Activated CD8-positive, alpha-beta T cell treated with anti-CD3 and anti-CD28 coated beads for 36 hours (primary cell): ENCODE measurements around the gene SRC. TPM values are rescaled to one million over a fixed set of nuclear protein-coding genes. Genes with fewer than 3 reads are reported as not detected.
A peak's percentile ranks its signal among the peaks of the same experiment; 100 is the strongest.

Source experiments
- ATAC-seq: fragments of 200-7000 bp; cut with Tn5 transposase; one replicate; pipeline ENCODE4 v1.10.0; 2021; ENCODE audit warnings: mild to moderate bottlenecking, moderate library complexity
- CTCF ChIA-PET: fragments of 350-600 bp; sonication (Branson Sonifier 250); formaldehyde crosslinking; loops from one replicate; lab custom pipeline; 2021; ENCODE audit warnings: antibody characterized with exemption; lab: Charles Lee
- POLR2A ChIA-PET: fragments of 350-600 bp; sonication (Branson Sonifier 250); formaldehyde crosslinking; loops from one replicate; lab custom pipeline; 2021; ENCODE audit warnings: antibody characterized with exemption; lab: Charles Lee
- DNase-seq: peaks from one replicate; pipeline ENCODE4 v3.0.0-alpha.2; 2020
- H3K27ac Mint-ChIP-seq: one replicate; pipeline ENCODE4 v1.8.0; 2021; ENCODE audit warnings: mild to moderate bottlenecking, mixed read lengths
- H3K27me3 Mint-ChIP-seq: one replicate; pipeline ENCODE4 v1.8.0; 2021; ENCODE audit warnings: mixed read lengths
- H3K36me3 Mint-ChIP-seq: one replicate; pipeline ENCODE4 v1.8.0; 2021; ENCODE audit warnings: low read depth, mixed read lengths
- H3K4me1 Mint-ChIP-seq: one replicate; pipeline ENCODE4 v1.8.0; 2021; ENCODE audit warnings: low read depth, mixed read lengths
- H3K4me3 Mint-ChIP-seq: one replicate; pipeline ENCODE4 v1.8.0; 2021; ENCODE audit warnings: mild to moderate bottlenecking, moderate library complexity, mixed read lengths
- H3K9me3 Mint-ChIP-seq: one replicate; pipeline ENCODE4 v1.8.0; 2021; ENCODE audit warnings: mixed read lengths
- intact Hi-C: fragments of 100-400 bp; cut with micrococcal nuclease; formaldehyde crosslinking; loops from one replicate; pipeline ENCODE4 v1.10.0; 2022
- total RNA-seq, 2 experiments: library from RNA; stranded (reverse); gene quantifications; one replicate each; pipeline ENCODE4 v1.2.3, GENCODE V29; 2021
- TF ChIP-seq, protein P1 (sequence below): fragments of 200-600 bp; IDR thresholded peaks from one replicate; pipeline ENCODE4 v1.8.0; 2022; ENCODE audit warnings: antibody characterized with exemption, mild to moderate bottlenecking

The SRC gene
- total RNA-seq, 2 experiments from 2014 or later, result 0.88 to 2.4 TPM

DNA sequence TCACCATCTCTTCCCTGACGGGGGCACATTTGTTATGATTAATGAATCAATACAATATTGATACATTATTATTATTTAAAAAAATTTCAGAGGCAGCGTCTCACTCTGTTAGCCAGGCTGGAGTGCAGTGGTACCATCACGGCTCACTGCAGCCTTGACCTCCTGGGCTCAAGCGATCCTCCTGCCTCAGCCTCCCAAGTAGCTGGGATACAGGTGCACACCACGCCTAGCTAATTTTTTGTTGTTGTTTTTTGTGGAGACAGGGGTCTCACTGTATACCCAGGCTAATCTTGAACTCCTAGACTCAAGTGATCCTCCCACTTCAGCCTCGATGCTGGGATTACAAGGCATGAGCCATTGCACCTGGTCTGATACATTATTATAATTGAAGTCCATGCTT is 4.9 kb upstream of the SRC start:
- Mint-ChIP-seq H3K4me3 (no peak overlapping the region), H3K36me3 (no peaks in the 10 kb centered on the region), H3K4me1 (peaks cover 26% of the 10 kb centered on the region), H3K27me3 (no peaks in the 10 kb centered on the region), H3K27ac (no peak overlapping the region), H3K9me3 (no peaks in the 10 kb centered on the region)
- no peak for DNase-seq
- TF ChIP-seq, protein P1, sequence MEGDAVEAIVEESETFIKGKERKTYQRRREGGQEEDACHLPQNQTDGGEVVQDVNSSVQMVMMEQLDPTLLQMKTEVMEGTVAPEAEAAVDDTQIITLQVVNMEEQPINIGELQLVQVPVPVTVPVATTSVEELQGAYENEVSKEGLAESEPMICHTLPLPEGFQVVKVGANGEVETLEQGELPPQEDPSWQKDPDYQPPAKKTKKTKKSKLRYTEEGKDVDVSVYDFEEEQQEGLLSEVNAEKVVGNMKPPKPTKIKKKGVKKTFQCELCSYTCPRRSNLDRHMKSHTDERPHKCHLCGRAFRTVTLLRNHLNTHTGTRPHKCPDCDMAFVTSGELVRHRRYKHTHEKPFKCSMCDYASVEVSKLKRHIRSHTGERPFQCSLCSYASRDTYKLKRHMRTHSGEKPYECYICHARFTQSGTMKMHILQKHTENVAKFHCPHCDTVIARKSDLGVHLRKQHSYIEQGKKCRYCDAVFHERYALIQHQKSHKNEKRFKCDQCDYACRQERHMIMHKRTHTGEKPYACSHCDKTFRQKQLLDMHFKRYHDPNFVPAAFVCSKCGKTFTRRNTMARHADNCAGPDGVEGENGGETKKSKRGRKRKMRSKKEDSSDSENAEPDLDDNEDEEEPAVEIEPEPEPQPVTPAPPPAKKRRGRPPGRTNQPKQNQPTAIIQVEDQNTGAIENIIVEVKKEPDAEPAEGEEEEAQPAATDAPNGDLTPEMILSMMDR, result no peak
- CTCF ChIA-PET, result no interaction called here
- ATAC-seq, result no peak
- intact Hi-C loops, result no loop called here
- POLR2A ChIA-PET, result no interaction called here

DNA sequence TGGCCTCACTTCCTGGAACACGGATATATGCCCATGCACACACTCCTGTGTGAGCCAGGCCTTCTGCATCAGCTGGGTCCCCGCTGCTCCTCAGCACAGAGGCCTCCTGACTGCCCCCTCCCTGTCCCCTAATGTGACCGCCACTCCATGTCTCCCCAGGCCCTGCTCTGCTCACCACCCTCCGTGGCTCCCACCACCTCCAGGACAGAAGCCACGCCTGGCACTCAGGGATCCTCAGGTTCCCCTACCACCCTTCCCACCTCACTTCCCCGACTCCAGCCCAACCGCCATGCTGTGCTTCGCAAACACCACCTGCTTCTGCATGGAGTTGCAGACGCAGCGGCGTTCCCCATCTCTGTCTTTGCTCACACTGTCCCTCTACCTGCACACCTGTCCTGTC is 4.3 kb upstream of the SRC start:
- H3K9me3 Mint-ChIP-seq, result no peaks in the 10 kb centered on the region
- ATAC-seq, result no peak
- TF ChIP-seq, protein P1, result no peak
- intact Hi-C loops, result no loop called here
- DNase-seq, result no peak
- no peak overlapping the region for H3K27ac Mint-ChIP-seq
- H3K36me3 Mint-ChIP-seq, result no peaks in the 10 kb centered on the region
- POLR2A ChIA-PET, result no interaction called here
- CTCF ChIA-PET, result no interaction called here
- no peaks in the 10 kb centered on the region for H3K27me3 Mint-ChIP-seq
- H3K4me3 Mint-ChIP-seq, result no peak overlapping the region
- H3K4me1 Mint-ChIP-seq, result peaks cover 20% of the 10 kb centered on the region

DNA sequence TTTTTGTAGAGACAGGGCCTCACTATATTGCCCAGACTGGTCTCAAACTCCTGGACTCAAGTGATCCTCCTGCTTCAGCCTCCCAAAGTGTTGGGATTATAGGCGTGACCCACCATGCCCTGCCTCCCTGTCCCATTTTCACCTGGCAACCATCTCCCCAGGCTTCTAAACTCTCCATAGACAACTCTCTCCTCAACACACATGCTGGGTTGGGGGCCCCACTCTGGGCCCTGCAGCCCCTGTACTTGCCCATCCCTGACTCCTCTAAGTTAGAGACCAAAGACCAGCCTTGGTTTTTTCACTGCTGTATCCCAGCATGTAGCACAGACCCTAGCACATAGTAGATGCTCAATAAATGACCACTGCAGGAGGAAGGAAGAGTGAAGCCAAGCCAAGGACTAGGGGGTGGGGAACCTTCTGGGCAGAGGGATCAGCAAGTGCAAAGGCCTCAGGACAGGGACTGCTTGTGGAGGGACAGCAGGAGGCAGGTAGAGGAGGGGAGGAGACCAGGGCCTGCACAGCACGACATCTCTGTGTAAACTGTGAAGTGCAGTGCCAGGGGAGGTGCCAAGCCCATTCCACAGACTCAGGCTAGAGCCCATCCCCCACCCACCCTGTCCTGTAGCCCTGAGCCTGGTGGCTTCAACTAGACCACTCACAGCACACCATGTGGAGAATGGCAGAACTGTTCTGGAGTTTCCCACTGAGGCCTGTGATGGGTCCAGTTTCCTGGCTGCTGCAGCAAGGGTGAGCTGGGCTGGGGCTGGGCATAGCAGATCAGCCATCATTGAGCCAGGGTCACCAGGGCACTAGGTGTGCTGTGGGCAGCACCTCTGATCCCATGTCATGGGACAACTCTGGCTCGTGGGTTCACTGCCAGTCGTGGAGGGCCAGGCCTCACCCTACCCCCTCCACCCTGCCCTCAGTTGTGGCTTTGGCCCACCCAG is 3.4 kb upstream of the SRC start:
- H3K4me1 Mint-ChIP-seq, result peaks cover 16% of the 10 kb centered on the region
- no peaks in the 10 kb centered on the region for H3K27me3 Mint-ChIP-seq
- H3K4me3 Mint-ChIP-seq, result no peak overlapping the region
- ChIA-PET CTCF (no interaction called here), POLR2A (no interaction called here)
- no peaks in the 10 kb centered on the region for H3K36me3 Mint-ChIP-seq
- H3K9me3 Mint-ChIP-seq, result no peaks in the 10 kb centered on the region
- TF ChIP-seq, protein P1, result no peak
- intact Hi-C loops, result no loop called here
- ATAC-seq (no peak), DNase-seq (no peak)
- no peak overlapping the region for H3K27ac Mint-ChIP-seq

DNA sequence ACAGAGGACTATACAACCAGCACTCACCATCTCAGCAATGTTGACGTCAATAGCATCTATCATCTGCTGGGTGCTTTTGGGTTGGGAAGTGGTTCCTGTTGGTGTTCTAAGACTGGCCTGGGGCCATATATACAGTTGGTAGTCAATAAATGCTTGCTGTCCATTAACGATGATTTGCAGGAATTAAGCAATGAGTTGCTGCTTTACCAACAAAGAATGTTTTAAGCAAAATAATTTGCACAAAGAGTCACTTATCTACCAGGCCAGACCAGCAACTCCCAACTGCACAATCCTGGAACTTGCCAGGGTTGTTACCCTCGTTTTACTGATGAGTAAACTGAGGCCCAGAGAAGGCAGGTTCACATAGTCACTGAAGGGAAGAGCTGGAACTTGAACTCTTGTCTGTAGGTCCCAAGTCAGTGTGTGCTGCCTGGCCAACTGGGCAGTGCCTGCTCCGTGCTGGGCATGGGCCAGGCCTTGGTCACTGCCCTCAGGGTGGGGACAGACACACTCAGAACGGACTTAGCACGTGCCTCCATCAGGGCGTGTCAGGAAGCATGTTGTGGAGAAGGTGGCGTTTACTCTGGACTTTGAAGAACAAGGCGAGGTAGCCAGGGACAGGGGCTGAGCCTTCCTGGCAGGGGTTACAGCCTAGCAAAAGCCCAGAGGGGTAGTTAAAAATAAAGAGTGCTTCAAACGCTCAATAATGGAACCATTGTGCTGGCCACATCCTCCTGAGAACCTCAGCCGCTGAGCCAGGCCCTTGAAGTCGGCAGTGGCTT is 2.5 kb upstream of the SRC start:
- TF ChIP-seq, protein P1, result no peak
- ChIA-PET POLR2A (no interaction called here), CTCF (no interaction called here)
- Mint-ChIP-seq H3K36me3 (no peaks in the 10 kb centered on the region), H3K27me3 (no peaks in the 10 kb centered on the region), H3K4me1 (peaks cover 21% of the 10 kb centered on the region), H3K9me3 (no peaks in the 10 kb centered on the region), H3K4me3 (no peak overlapping the region), H3K27ac (no peak overlapping the region)
- intact Hi-C loops, result no loop called here
- DNase-seq, result peak; percentile 40
- peak; percentile 31 for ATAC-seq
